Testis (tissue), 2 donors: ENCODE results near the gene SLC7A5.
"Not testable (repeated sequence)": the region's sequence is repeated elsewhere in the genome, so short reads cannot be mapped to it uniquely, and the experiment has no call there.

ENCODE experiments used
- CTCF ChIP-seq, 3 experiments: fragments of 450-650 bp in 2 of 3; fragments of 200-600 bp in 1 of 3; sonication (generic) in 1 of 3; IDR thresholded peaks; one replicate each; pipeline ENCODE4 v1.5.1; 2016 to 2019; ENCODE audit warnings: antibody characterized with exemption in 3 of 3, mild to moderate bottlenecking in 2 of 3, moderate library complexity in 1 of 3
- POLR2A ChIP-seq: fragments of 450-650 bp; IDR thresholded peaks from one replicate; pipeline ENCODE4 v1.6.1; 2017; ENCODE audit warnings: antibody characterized with exemption, mild to moderate bottlenecking, moderate library complexity

- TF ChIP-seq POLR2A; CTCF (IDR thresholded peaks at IDR 0.05): not testable (repeated sequence)
Observed at GRCh38 chr16:87904963-87905362, 35.7 kb upstream of the SLC7A5 start.
